Fibroblast of peridontal ligament (primary cell): ENCODE results near the gene EHBP1.
"Not testable (repeated sequence)": the region's sequence is repeated elsewhere in the genome, so short reads cannot be mapped to it uniquely, and the experiment has no call there.

Source experiments
- DNase-seq: peaks from one replicate; pipeline ENCODE4 v3.0.0-alpha.2; 2010; ENCODE audit errors: extremely low read depth

EHBP1 gene

GRCh38 chr2:63015389-63015788 lies 309.9 kb downstream of the EHBP1 start:
- no peak for DNase-seq

GRCh38 chr2:63018439-63018838 lies 312.9 kb downstream of the EHBP1 start:
- DNase-seq, result no peak

- DNase-seq, result not testable (repeated sequence)
These were observed 314.2 kb downstream of the EHBP1 start for GRCh38 chr2:63019686-63020085.

- peak; percentile 35 for DNase-seq
These were observed 317.9 kb downstream of the EHBP1 start for GRCh38 chr2:63023444-63023843.

GRCh38 chr2:63027220-63027619 lies 321.7 kb downstream of the EHBP1 start:
- no peak for DNase-seq

GRCh38 chr2:63029058-63029457 lies 323.5 kb downstream of the EHBP1 start:
- no peak for DNase-seq

GRCh38 chr2:63034526-63034925 lies 329.0 kb downstream of the EHBP1 start:
- DNase-seq, result no peak

- no peak for DNase-seq
These were observed 329.7 kb downstream of the EHBP1 start for GRCh38 chr2:63035169-63035568.

- DNase-seq, result no peak
These were observed 330.1 kb downstream of the EHBP1 start for GRCh38 chr2:63035660-63036059.

- DNase-seq, result no peak
These were observed 332.5 kb downstream of the EHBP1 start for GRCh38 chr2:63038034-63038433.

GRCh38 chr2:63040586-63040985 lies 335.1 kb downstream of the EHBP1 start:
- no peak for DNase-seq

- DNase-seq, result no peak
These were observed 336.1 kb downstream of the EHBP1 start for GRCh38 chr2:63041592-63041991.

GRCh38 chr2:63044362-63045327 lies 339.1 kb downstream of the EHBP1 start:
- no peak for DNase-seq

GRCh38 chr2:63046552-63046951 lies 341.0 kb downstream of the EHBP1 start:
- DNase-seq, result no peak

GRCh38 chr2:63046961-63047320 lies 341.4 kb downstream of the EHBP1 start:
- DNase-seq, result no peak

GRCh38 chr2:63047321-63048279 lies 342.1 kb downstream of the EHBP1 start:
- no peak for DNase-seq

- no peak for DNase-seq
These were observed 343.1 kb downstream of the EHBP1 start for GRCh38 chr2:63048367-63049171.

- DNase-seq, result no peak
These were observed 343.9 kb downstream of the EHBP1 start for GRCh38 chr2:63049211-63049969.

GRCh38 chr2:63049970-63050333 lies 344.4 kb downstream of the EHBP1 start:
- DNase-seq, result peak; percentile 23

GRCh38 chr2:63050334-63051041 lies 345.0 kb downstream of the EHBP1 start, which contains the start of gene OTX1:
TSS of gene OTX1 (plus strand) at chr2:63050830. CDS start at chr2:63052991, 2,161 bp downstream.
- no peak for DNase-seq
